Lung microvascular endothelial cell (primary cell): Measurements from ENCODE around the gene TPRG1L. TPM values are rescaled to one million over a fixed set of nuclear protein-coding genes. Genes with fewer than 3 reads are reported as not detected.

Source experiments
- DNase-seq, 2 donors: peaks; one replicate each; pipeline versions ENCODE4 v3.0.0 to v3.0.0-alpha.2; 2010; ENCODE audit warnings: low read depth in 2 of 2
- total RNA-seq: library from RNA; depleted of rRNA; stranded (reverse); fragments of >200 nt; gene quantifications from 2 replicates; pipeline ENCODE4 v1.2.1, GENCODE V29; 2014

Gene TPRG1L
- total RNA-seq, 1 donor from 2014 or later: 28.6 TPM

GRCh38 chr1:3628445-3628844 is 3.6 kb downstream of the TPRG1L start:
- DNase-seq: no peak

- no peak for DNase-seq
Observed at GRCh38 chr1:3629561-3630160, 4.8 kb downstream of the TPRG1L start.

- DNase-seq: peak; percentile 28 to 44
Observed at GRCh38 chr1:3630161-3630611, 5.4 kb downstream of the TPRG1L start.

- no peak for DNase-seq
Observed at GRCh38 chr1:3630914-3631313, 6.1 kb downstream of the TPRG1L start.

GRCh38 chr1:3631320-3632260 is 6.8 kb downstream of the TPRG1L start:
- DNase-seq: no peak

- no peak for DNase-seq
Observed at GRCh38 chr1:3632298-3632697, 7.5 kb downstream of the TPRG1L start.

- DNase-seq: no peak
Observed at GRCh38 chr1:3632716-3633343, 8.0 kb downstream of the TPRG1L start.

GRCh38 chr1:3633344-3634058 is 8.7 kb downstream of the TPRG1L start:
- DNase-seq: no peak

- no peak for DNase-seq
Observed at GRCh38 chr1:3634059-3634800, 9.4 kb downstream of the TPRG1L start.

- DNase-seq: no peak
Observed at GRCh38 chr1:3636080-3636479, 11.3 kb downstream of the TPRG1L start.

- no peak for DNase-seq
Observed at GRCh38 chr1:3636531-3636930, 11.7 kb downstream of the TPRG1L start.

GRCh38 chr1:3638027-3638426 is 13.2 kb downstream of the TPRG1L start:
- no peak for DNase-seq

- no peak for DNase-seq
Observed at GRCh38 chr1:3638676-3639075, 13.9 kb downstream of the TPRG1L start.

- no peak for DNase-seq
Observed at GRCh38 chr1:3639397-3639911, 14.6 kb downstream of the TPRG1L start.

GRCh38 chr1:3640121-3640837 is 15.5 kb downstream of the TPRG1L start:
- no peak for DNase-seq

GRCh38 chr1:3641046-3641760 is 16.4 kb downstream of the TPRG1L start:
- no peak for DNase-seq

GRCh38 chr1:3641816-3642215 is 17.0 kb downstream of the TPRG1L start:
- no peak for DNase-seq

- no peak for DNase-seq
Observed at GRCh38 chr1:3642919-3643675, 18.3 kb downstream of the TPRG1L start.

- DNase-seq: no peak
Observed at GRCh38 chr1:3644273-3644672, 19.5 kb downstream of the TPRG1L start.
